T-cell (primary cell): ENCODE measurements around the gene NLRP6. TPM values are rescaled to one million over a fixed set of nuclear protein-coding genes. Genes with fewer than 3 reads are reported as not detected.
"Not testable (repeated sequence)": the region's sequence is repeated elsewhere in the genome, so short reads cannot be mapped to it uniquely, and the experiment has no call there.

Experiments used
- ATAC-seq, 4 experiments: fragments of 200-7000 bp in 3 of 4; fragments of 150-1000 bp in 1 of 4; cut with Tn5 transposase; replicated peaks in 1 of 4; 1 replicate in 3 of 4; 2 replicates in 1 of 4; pipeline ENCODE4 v1.10.0; 2021; ENCODE audit warnings: moderate library complexity in 3 of 4, mild to moderate bottlenecking in 2 of 4, moderate number of reproducible peaks in 1 of 4
- CTCF ChIA-PET, 2 donors: fragments of 300-600 bp; sonication (Branson Sonifier 250); formaldehyde crosslinking; loops; one replicate each; lab custom pipeline; 2022; ENCODE audit warnings: antibody characterized with exemption in 2 of 2; lab: Charles Lee
- POLR2A ChIA-PET, 2 donors: fragments of 300-600 bp; sonication (Branson Sonifier 250); formaldehyde crosslinking; loops; one replicate each; lab custom pipeline; 2022; ENCODE audit warnings: antibody characterized with exemption in 2 of 2; lab: Charles Lee
- DNase-seq, 35 experiments: peaks; one replicate each; pipeline versions ENCODE4 v3.0.0 to v3.0.0-alpha.2; 2013 to 2023
- H3K27ac ChIP-seq: one replicate; pipeline ENCODE4 v1.5.1; 2013; ENCODE audit warnings: low read length
- H3K27me3 ChIP-seq, 2 experiments: replicated peaks in 1 of 2; 1 replicate in 1 of 2; 2 replicates in 1 of 2; pipeline versions ENCODE4 v1.6.1 to v1.7.0; 2013; ENCODE audit warnings: low read length in 1 of 2, mixed read lengths in 1 of 2; ENCODE audit not compliant: control insufficient read depth in 2 of 2, insufficient read depth in 2 of 2; ENCODE audit errors: extremely low read depth in 1 of 2
- H3K36me3 ChIP-seq, 2 donors: 1 replicate in 1 of 2; 2 replicates in 1 of 2; pipeline versions ENCODE4 v1.6.1 to v1.7.0; 2013; ENCODE audit warnings: low read length in 1 of 2; ENCODE audit not compliant: control insufficient read depth in 2 of 2, insufficient read depth in 1 of 2; ENCODE audit errors: extremely low read depth in 1 of 2
- H3K4me1 ChIP-seq, 2 experiments: 1 replicate in 1 of 2; 2 replicates in 1 of 2; pipeline versions ENCODE4 v1.6.1 to v1.7.0; 2013; ENCODE audit warnings: low read length in 2 of 2, mixed read lengths in 1 of 2; ENCODE audit not compliant: insufficient read depth in 2 of 2, control insufficient read depth in 1 of 2; ENCODE audit errors: extremely low read depth in 1 of 2
- H3K4me3 ChIP-seq, 2 donors: 1 replicate in 1 of 2; 2 replicates in 1 of 2; pipeline versions ENCODE4 v1.5.1 to v1.7.0; 2013; ENCODE audit warnings: mild to moderate bottlenecking in 2 of 2, low read length in 1 of 2, moderate library complexity in 1 of 2; ENCODE audit not compliant: control insufficient read depth in 1 of 2; ENCODE audit errors: extremely low read depth in 1 of 2
- H3K9me3 ChIP-seq: 2 replicates; pipeline ENCODE4 v1.7.0; 2013
- H3K27ac Mint-ChIP-seq, 2 donors: one replicate each; pipeline ENCODE4 v1.8.0; 2020 to 2021; ENCODE audit warnings: mild to moderate bottlenecking in 2 of 2, mixed read lengths in 2 of 2
- H3K27me3 Mint-ChIP-seq, 2 donors: one replicate each; pipeline ENCODE4 v1.8.0; 2021 to 2022; ENCODE audit warnings: mixed read lengths in 2 of 2
- H3K36me3 Mint-ChIP-seq: one replicate; pipeline ENCODE4 v1.8.0; 2021; ENCODE audit warnings: mixed read lengths
- H3K4me1 Mint-ChIP-seq, 3 donors: one replicate each; pipeline ENCODE4 v1.8.0; 2020 to 2022; ENCODE audit warnings: mixed read lengths in 3 of 3, mild to moderate bottlenecking in 1 of 3
- H3K4me3 Mint-ChIP-seq, 3 donors: one replicate each; pipeline ENCODE4 v1.8.0; 2020 to 2022; ENCODE audit warnings: mild to moderate bottlenecking in 3 of 3, mixed read lengths in 3 of 3, moderate library complexity in 3 of 3
- H3K9me3 Mint-ChIP-seq, 3 donors: one replicate each; pipeline ENCODE4 v1.8.0; 2020 to 2022; ENCODE audit warnings: mixed read lengths in 3 of 3
- WGBS: methylation state at CpG from one replicate; pipeline ENCODE4 v1.1.5; 2013; ENCODE audit warnings: missing lambda C conversion rate; ENCODE audit not compliant: insufficient coverage; 5-methylcytosine and 5-hydroxymethylcytosine counted together
- total RNA-seq, 35 experiments: library from RNA in 6 of 35; stranded (reverse) in 6 of 35; fragments of 120-200 nt in 1 of 35; gene quantifications; one replicate each; pipeline versions ENCODE4 v1.2.1 to v1.2.4 and lab custom pipeline; 2013 to 2026

The NLRP6 gene
- total RNA-seq, 5 donors from 2014 or later (not counting 1 experiment from before 2014, with no cell fraction given), result 6.7 to 27.7 (median 20.9) TPM

DNA sequence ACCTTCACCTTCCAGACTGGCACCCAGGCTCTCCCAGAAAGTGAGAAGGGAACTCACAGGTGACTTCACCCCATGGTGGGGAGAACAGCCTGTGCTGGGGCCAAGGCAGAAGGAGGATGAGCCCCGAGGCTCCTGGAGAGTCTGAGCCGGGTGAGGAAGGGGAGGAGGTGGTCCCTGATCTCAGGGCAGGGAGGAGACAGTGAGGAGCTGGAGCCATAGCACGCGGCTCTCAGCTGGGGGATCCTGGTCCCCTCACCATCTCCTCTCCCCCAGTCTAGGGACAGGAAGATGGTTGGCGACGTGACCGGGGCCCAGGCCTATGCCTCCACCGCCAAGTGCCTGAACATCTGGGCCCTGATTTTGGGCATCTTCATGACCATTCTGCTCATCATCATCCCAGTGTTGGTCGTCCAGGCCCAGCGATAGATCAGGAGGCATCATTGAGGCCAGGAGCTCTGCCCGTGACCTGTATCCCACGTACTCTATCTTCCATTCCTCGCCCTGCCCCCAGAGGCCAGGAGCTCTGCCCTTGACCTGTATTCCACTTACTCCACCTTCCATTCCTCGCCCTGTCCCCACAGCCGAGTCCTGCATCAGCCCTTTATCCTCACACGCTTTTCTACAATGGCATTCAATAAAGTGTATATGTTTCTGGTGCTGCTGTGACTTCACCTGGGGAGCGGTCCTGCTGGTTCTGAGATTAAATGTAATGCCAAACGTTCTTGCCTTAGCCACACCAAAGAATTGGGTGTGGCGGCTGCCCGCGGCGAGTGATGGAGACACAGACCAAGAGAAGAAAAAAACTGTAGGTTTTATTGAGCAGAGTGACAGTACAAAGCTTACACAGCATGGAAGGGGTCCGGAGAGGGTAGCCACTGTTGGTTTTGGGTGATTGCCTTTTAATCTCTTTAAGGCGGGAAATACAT lies 30.8 kb downstream of the NLRP6 start:
- H3K9me3 ChIP-seq, H3K9me3 Mint-ChIP-seq, H3K36me3 ChIP-seq, H3K27me3 Mint-ChIP-seq, H3K36me3 Mint-ChIP-seq, H3K27me3 ChIP-seq: not testable (repeated sequence)
- peak overlapping the region; percentile 86 for H3K27ac ChIP-seq
- POLR2A ChIA-PET, result interaction anchor here in 1 of 2 donors (0.7 kb wide), 1 partner anchor 136 kb away, joined by 3 read pairs; no protein-coding TSS in a partner anchor
- DNase-seq, result peak in 6 of 35 experiments; percentile 30 to 53 (median 46)
- H3K4me1 ChIP-seq, result peaks cover 17 to 74% of the 10 kb centered on the region in 2 experiments
- H3K4me3 ChIP-seq, result peak overlapping the region; percentile 69 to 70
- peaks cover 53 to 68% (median 65%) of the 10 kb centered on the region in 3 donors for H3K4me1 Mint-ChIP-seq
- peak overlapping the region; percentile 84 to 94 (median 90) for H3K4me3 Mint-ChIP-seq
- WGBS, result 11% methylated on average over 13 of the region's 24 CpGs
- ATAC-seq, result peak in 3 of 4 experiments; percentile 6 to 11 (median 10)
- peak overlapping the region; percentile 97 to 99 for H3K27ac Mint-ChIP-seq
- CTCF ChIA-PET, result interaction anchor here (0.6 to 1.3 kb wide), 3 partner anchors 47 to 106 kb away, joined by 3 read pairs; partner anchors contain the start of gene SIGIRR (in 1 of the 2)

DNA sequence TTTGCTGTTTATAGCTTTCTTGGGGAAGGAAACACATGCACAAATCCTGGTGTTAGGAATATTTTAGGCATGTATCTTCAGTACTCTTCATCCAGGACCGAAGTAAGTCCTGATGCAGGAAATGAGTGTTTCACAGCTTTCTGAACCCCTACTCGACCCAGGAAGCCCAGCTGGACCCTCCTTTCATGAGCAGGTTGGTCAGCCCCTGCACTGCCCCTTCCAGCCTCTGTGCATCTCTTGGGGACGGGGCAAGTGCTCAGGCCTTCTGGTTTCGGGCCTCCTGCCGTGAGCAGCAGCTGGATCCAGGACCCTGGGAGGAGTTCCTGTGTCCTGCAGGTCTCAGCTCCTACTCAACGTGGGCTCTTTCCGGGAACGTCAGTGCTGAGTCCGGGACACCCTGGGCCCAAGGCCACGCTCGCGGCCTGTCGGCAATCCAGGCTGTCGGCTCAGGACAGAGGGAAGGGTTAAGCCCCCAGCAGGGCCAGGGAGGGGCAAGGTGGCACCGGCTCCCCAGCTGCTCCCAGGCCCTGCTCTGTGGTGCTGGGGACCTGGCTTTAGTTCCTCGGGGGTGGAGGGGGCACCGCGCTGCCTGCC lies 31.9 kb downstream of the NLRP6 start:
- ATAC-seq, result not testable (repeated sequence)

DNA sequence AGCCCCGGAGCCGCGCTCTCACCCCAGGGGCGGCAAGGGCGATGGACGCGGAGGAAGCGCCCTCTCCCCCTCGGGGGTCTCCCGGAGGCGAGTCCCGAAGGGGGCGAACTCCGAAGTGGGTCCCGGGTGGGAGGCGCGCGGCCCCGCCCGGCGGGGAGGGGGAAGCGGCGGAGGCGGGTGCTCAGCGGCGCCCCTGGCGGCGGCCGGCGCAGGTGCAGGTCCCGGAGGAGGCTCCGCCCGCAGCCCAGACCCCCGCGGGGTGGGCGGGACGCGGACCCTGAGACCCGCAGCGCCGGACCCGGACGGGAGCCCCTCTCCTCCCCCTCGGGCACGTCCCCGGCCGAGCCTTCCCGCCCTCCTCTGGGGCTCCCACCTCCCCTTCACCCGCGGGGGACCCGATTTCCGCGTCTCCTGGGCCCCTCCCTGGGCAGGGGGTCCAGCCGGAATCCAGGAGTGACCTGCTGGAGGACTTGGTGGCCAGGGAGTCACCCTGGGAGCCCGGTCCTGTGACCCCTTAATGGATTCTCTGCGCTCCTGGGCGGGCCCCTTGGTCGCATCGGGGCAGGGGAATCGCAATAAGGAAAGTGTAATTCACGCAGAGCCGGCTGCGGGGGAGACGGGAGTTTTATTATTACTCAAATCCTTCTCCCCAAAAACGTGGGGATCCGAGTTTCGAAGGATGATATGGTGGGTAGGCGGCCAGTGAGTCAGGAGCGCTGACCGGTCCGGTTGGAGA lies 33.0 kb downstream of the NLRP6 start:
- Histone ChIP-seq H3K27ac (peak overlapping the region; percentile 86), H3K36me3 (peaks cover 0 to 10% of the 10 kb centered on the region in 2 donors), H3K4me3 (peak overlapping the region; percentile 87 to 99), H3K4me1 (peaks cover 12 to 62% of the 10 kb centered on the region in 2 experiments)
- H3K9me3 ChIP-seq, H3K9me3 Mint-ChIP-seq, H3K27me3 ChIP-seq, H3K27me3 Mint-ChIP-seq, H3K36me3 Mint-ChIP-seq: not testable (repeated sequence)
- Mint-ChIP-seq H3K4me1 (peaks cover 39 to 58% (median 54%) of the 10 kb centered on the region in 3 donors), H3K27ac (peak overlapping the region; percentile 97 to 99), H3K4me3 (peak overlapping the region; percentile 90 to 94 (median 91))
- ATAC-seq (peak; percentile 14 to 51 (median 36)), DNase-seq (peak in 1 of 35 experiments; percentile 13)
- POLR2A ChIA-PET, result interaction anchor here in 1 of 2 donors (0.6 kb wide), 1 partner anchor 9 kb away, joined by 4 read pairs; no protein-coding TSS in a partner anchor
- CTCF ChIA-PET, result interaction anchor here in 1 of 2 donors (0.6 to 2.0 kb wide), 2 partner anchors 15 to 60 kb away, joined by 4 to 6 read pairs; no protein-coding TSS in a partner anchor
- WGBS, result no CpG with 5 or more reads among the region's 71 CpGs

More for the DNA sequence above, 31.9 kb downstream of the NLRP6 start:
- peaks cover 50 to 69% (median 64%) of the 10 kb centered on the region in 3 donors for H3K4me1 Mint-ChIP-seq
- DNase-seq, H3K36me3 ChIP-seq, POLR2A ChIA-PET, H3K36me3 Mint-ChIP-seq, H3K9me3 ChIP-seq, H3K27me3 Mint-ChIP-seq, H3K27me3 ChIP-seq, H3K9me3 Mint-ChIP-seq: not testable (repeated sequence)
- Histone ChIP-seq H3K4me3 (peak overlapping the region; percentile 69 to 70), H3K4me1 (peaks cover 17 to 68% of the 10 kb centered on the region in 2 experiments), H3K27ac (peak overlapping the region; percentile 86)
- H3K27ac Mint-ChIP-seq, result peak overlapping the region; percentile 97 to 99
- CTCF ChIA-PET, result interaction anchor here in 1 of 2 donors (1.3 kb wide), 1 partner anchor 60 kb away, joined by 3 read pairs; no protein-coding TSS in a partner anchor
- peak overlapping the region; percentile 84 to 94 (median 90) for H3K4me3 Mint-ChIP-seq
- WGBS, result 0% methylated on average over 2 of the region's 18 CpGs

DNA sequence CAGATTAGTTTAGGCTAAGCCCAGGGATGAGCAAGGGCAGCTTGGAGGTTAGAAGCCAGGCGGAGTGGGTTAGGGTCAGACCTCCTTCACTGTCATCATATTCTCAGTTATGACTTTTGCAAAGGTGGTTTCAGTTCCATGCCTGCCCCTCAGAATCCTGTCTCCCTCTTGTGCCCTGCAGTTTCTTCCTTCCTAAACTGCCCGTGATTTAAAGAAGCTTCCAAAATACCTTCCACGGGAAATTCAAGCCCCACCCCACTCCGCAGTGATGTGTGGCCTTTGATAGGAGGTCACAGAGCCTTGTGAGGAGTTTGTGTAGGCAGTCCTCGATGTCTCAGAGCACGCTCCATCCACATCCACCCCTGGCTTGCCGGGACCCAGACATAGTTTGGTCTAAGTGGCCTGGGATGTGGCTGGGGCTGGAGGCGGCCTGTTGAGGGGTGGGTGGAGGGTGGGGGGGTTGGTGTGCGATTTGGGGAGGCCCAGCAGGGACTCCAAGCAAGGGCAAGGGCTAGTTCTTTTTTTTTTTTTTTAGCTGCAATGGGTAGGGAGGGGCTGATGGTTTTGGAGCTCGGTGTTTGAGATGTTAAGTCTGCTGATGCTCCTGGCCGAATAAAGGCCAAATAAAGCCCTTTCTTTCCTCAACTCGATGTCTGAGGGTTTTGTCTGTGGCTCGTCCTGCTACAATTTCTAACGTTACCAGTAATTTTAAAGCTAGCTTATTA lies 34.0 kb downstream of the NLRP6 start:
- peak overlapping the region; percentile 97 to 99 for H3K27ac Mint-ChIP-seq
- no peaks in the 10 kb centered on the region for H3K9me3 Mint-ChIP-seq
- 6% methylated on average over 2 of the region's 14 CpGs for WGBS
- H3K27ac ChIP-seq, result peak overlapping the region; percentile 86
- peaks cover 0 to 5% of the 10 kb centered on the region in 2 experiments for H3K27me3 ChIP-seq
- peaks cover 40 to 58% (median 56%) of the 10 kb centered on the region in 3 donors for H3K4me1 Mint-ChIP-seq
- POLR2A ChIA-PET, result interaction anchor here (0.6 to 1.1 kb wide), 5 partner anchors 12 to 194 kb away, joined by 3 to 9 read pairs (median 5); no protein-coding TSS in a partner anchor
- peaks cover 7 to 61% of the 10 kb centered on the region in 2 experiments for H3K4me1 ChIP-seq
- H3K4me3 Mint-ChIP-seq, result peak overlapping the region; percentile 90 to 94 (median 91)
- H3K9me3 ChIP-seq, result no peaks in the 10 kb centered on the region
- peaks cover 0 to 15% of the 10 kb centered on the region in 2 donors for H3K36me3 ChIP-seq
- ATAC-seq (no peak), DNase-seq (peak in 2 of 35 experiments; percentile 21 to 51)
- peaks cover 15% of the 10 kb centered on the region for H3K36me3 Mint-ChIP-seq
- H3K4me3 ChIP-seq, result peak overlapping the region; percentile 87 to 99
- H3K27me3 Mint-ChIP-seq, result no peaks in the 10 kb centered on the region
- CTCF ChIA-PET, result interaction anchor here (0.5 to 2.0 kb wide), 7 partner anchors 28 to 97 kb away, joined by 3 to 11 read pairs (median 4); no protein-coding TSS in a partner anchor

DNA sequence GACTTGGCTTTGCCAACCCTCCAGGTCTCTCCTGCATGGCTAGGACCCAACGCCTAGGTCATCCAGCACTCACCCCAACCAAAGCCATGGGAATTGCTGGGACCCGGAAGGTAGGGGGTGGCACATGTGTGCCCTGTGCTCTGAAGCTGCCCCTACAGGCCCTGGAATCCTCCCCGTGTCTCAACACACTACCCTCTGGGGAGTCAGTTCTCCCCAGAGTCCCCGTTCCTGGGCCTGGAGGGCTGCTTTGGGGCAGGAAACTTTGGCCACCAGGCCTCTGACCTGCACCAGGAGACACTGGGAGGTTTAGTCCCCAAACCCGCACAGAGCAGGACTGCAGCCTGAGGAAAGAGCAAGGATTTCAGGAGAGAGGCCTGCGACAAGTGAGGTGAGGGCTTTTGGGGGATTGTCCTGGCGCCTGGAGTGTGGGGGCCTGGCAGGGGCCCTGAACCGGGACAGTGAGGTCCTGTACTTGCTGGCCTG lies 35.1 kb downstream of the NLRP6 start:
- ChIA-PET CTCF (interaction anchor here in 1 of 2 donors (0.9 to 2.0 kb wide), 2 partner anchors 61 to 63 kb away, joined by 3 to 6 read pairs; no protein-coding TSS in a partner anchor), POLR2A (interaction anchor here in 1 of 2 donors (1.1 kb wide), 1 partner anchor 42 kb away, joined by 3 read pairs; no protein-coding TSS in a partner anchor)
- H3K4me3 Mint-ChIP-seq, result peak overlapping the region; percentile 90 to 94 (median 91)
- peaks cover 0 to 15% of the 10 kb centered on the region in 2 donors for H3K36me3 ChIP-seq
- H3K36me3 Mint-ChIP-seq, result peaks cover 15% of the 10 kb centered on the region
- H3K4me3 ChIP-seq, result peak overlapping the region; percentile 87 to 99
- peaks cover 0 to 5% of the 10 kb centered on the region in 2 experiments for H3K27me3 ChIP-seq
- H3K27ac ChIP-seq, result peak overlapping the region; percentile 86
- DNase-seq (peak in 1 of 35 experiments; percentile 13), ATAC-seq (no peak)
- H3K4me1 ChIP-seq, result peaks cover 7 to 57% of the 10 kb centered on the region in 2 experiments
- peak overlapping the region; percentile 97 to 99 for H3K27ac Mint-ChIP-seq
- WGBS, result 0% methylated on average over 4 of the region's 8 CpGs
- no peaks in the 10 kb centered on the region for H3K9me3 Mint-ChIP-seq
- no peaks in the 10 kb centered on the region for H3K27me3 Mint-ChIP-seq
- no peaks in the 10 kb centered on the region for H3K9me3 ChIP-seq
- H3K4me1 Mint-ChIP-seq, result peaks cover 39 to 58% (median 52%) of the 10 kb centered on the region in 3 donors
